Measurements from ENCODE around the gene ATP2B3.

Gene ATP2B3

DNA sequence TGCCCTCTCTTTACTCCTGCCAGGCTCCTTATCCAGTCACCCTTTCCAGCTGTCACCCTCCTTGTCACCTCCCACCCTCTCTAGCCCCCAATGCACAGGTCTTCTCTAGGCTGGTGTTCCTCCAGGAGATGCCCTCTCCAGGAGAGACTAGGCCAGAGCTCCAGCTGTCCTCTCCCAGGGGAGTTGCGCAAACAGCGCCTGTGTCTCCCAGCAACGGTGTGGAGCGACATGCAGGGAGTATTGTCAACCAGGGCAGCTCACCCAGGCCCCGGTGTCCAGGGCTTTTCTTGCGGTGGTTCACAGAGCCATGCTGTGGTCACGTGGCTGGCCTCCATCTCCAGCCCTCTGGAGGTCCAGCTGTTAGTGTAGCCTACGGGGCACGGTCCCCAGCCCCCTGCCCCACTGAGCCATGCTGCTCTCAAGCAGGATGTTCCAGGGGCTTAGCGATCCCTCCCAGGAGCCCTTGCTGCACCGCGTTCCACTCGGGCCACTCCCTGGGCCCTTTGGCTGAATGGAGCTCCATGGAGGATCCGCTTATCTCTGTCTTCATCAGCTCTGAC lies 46.7 kb downstream of the ATP2B3 start:
- intact Hi-C loops (cut with DNase I; ENCODE audit: low total_unique reads) = no loop called here
- TF ChIP-seq, protein P1, sequence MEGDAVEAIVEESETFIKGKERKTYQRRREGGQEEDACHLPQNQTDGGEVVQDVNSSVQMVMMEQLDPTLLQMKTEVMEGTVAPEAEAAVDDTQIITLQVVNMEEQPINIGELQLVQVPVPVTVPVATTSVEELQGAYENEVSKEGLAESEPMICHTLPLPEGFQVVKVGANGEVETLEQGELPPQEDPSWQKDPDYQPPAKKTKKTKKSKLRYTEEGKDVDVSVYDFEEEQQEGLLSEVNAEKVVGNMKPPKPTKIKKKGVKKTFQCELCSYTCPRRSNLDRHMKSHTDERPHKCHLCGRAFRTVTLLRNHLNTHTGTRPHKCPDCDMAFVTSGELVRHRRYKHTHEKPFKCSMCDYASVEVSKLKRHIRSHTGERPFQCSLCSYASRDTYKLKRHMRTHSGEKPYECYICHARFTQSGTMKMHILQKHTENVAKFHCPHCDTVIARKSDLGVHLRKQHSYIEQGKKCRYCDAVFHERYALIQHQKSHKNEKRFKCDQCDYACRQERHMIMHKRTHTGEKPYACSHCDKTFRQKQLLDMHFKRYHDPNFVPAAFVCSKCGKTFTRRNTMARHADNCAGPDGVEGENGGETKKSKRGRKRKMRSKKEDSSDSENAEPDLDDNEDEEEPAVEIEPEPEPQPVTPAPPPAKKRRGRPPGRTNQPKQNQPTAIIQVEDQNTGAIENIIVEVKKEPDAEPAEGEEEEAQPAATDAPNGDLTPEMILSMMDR (IDR thresholded peaks at IDR 0.05) = no peak
- no peaks in the 10 kb centered on the region for H3K9me3 ChIP-seq

DNA sequence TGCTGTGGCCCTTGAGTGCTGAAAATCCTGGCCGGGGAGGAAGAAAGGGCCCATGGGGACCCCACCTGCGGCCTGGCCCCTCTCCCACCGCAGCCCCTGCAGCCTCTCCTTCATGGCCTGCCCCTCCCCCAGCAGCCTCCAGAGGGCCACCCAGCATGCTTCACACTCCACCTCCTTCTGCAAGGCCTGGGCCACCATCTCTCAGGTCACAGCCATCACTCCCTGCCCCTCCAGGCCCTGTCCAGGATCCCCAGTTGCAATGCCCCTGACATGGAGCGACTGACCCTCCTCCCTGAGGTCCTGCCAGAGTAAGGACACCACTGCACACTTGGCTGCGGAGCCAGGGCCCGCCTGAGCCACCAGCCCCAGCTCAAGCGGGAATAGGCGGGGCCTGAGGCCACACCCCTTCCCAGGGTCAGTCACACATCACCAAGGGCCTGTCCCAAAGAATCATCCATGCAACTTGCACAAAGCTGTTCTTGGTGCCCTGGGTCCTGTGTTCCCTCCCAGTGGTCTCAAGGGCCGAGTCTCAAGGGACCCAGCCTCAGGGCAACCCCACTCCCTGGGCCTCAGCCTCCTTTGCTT lies 48.6 kb downstream of the ATP2B3 start:
- Histone ChIP-seq H3K4me1 (no peaks in the 10 kb centered on the region), H3K36me3 (no peaks in the 10 kb centered on the region), H3K27ac (no peak overlapping the region), H3K9me3 (no peaks in the 10 kb centered on the region), H3K4me3 (no peak overlapping the region), H3K27me3 (no peaks in the 10 kb centered on the region)
- TF ChIP-seq, protein P1 (IDR thresholded peaks at IDR 0.05) = no peak
- no peak for DNase-seq
- intact Hi-C loops (cut with DNase I; ENCODE audit: low total_unique reads) = no loop called here

More for the DNA sequence above, 46.7 kb downstream of the ATP2B3 start:
- no peak overlapping the region for H3K4me3 ChIP-seq
- H3K36me3 ChIP-seq = no peaks in the 10 kb centered on the region
- no peak for DNase-seq
- H3K4me1 ChIP-seq = no peaks in the 10 kb centered on the region
- no peak overlapping the region for H3K27ac ChIP-seq
- H3K27me3 ChIP-seq = no peaks in the 10 kb centered on the region

DNA sequence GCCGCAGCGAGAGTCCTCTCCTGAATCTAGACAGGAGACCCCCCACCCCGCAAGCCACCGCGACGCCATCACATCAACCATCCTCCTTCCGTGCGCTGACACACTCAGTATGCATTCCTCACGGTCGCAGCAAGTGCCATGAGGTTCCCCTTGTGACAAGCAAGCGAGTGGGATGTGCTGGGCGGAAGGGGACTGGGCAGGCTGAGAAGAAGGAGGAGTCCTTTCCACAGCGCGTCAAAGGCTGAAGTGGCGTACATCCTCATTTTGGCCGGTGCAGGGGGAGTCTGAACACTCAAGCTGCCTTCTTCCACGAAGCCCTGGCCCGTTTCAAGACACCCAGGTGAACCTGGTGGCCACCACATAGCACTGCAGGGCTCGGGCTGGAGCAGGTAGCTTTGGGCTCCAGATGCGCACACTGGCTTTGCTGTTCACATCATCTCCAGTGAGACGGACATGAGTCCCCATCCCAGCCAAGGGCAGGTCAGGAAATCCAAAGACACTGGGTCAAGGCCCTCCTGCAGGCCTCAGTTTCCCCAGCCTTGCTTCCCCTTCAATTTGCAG lies 51.1 kb downstream of the ATP2B3 start:
- TF ChIP-seq, protein P1 (IDR thresholded peaks at IDR 0.05) = no peak
- H3K27ac ChIP-seq = no peak overlapping the region
- no peak for DNase-seq
- no peaks in the 10 kb centered on the region for H3K9me3 ChIP-seq
- H3K4me3 ChIP-seq = no peak overlapping the region
- intact Hi-C loops (cut with DNase I; ENCODE audit: low total_unique reads) = no loop called here
- H3K36me3 ChIP-seq = no peaks in the 10 kb centered on the region
- H3K27me3 ChIP-seq = no peaks in the 10 kb centered on the region
- H3K4me1 ChIP-seq = no peaks in the 10 kb centered on the region

DNA sequence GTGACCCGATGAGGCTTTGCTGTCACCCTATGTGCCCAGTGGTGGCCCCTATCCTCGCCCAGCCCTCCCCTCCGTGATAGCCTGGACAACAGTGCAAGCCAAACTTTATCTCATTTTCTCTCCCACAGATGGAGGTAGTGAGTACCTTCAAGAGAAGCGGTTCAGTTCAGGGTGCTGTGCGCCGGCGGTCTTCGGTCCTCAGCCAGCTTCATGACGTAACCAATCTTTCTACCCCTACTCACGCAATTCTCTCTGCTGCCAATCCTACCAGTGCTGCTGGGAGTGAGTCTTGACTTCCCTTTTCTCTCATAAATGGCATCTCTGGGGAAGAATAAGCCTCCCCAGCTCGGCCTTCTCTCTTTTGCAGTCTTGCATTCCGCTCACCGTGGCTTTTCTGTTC lies 52.0 kb downstream of the ATP2B3 start:
- Histone ChIP-seq H3K27me3 (no peaks in the 10 kb centered on the region), H3K4me1 (no peaks in the 10 kb centered on the region)

DNA sequence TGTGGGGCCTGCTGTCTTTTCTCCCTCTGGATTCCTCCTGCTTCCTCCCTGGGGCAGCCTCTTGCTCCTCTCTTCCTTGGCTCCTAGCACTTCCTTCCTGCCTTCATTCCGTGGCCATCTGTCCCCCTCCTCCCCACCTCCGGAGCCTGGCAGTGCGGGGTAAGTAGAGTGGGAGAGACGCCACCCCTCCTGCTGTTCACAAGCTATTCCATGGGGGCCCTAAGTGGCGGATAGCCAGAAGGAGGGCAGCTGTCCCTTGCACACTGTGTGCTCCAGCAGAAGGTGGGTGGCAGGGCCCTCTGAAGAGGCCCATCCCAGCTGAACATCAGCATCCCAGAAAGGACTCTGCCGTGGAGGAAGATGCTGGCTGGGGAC lies 54.1 kb downstream of the ATP2B3 start:
- TF ChIP-seq, protein P1 (IDR thresholded peaks at IDR 0.05) = no peak
- Histone ChIP-seq H3K36me3 (no peaks in the 10 kb centered on the region), H3K27ac (no peak overlapping the region), H3K9me3 (no peaks in the 10 kb centered on the region), H3K27me3 (no peaks in the 10 kb centered on the region), H3K4me3 (no peak overlapping the region), H3K4me1 (no peaks in the 10 kb centered on the region)
- no peak for DNase-seq
- intact Hi-C loops (cut with DNase I; ENCODE audit: low total_unique reads) = no loop called here

More for the DNA sequence above, 52.0 kb downstream of the ATP2B3 start:
- Histone ChIP-seq H3K36me3 (no peaks in the 10 kb centered on the region), H3K4me3 (no peak overlapping the region), H3K9me3 (no peaks in the 10 kb centered on the region), H3K27ac (no peak overlapping the region)
- TF ChIP-seq, protein P1 (IDR thresholded peaks at IDR 0.05) = no peak
- DNase-seq = no peak
- intact Hi-C loops (cut with DNase I; ENCODE audit: low total_unique reads) = no loop called here

All from tibial artery (tissue), 4 donors.